Suprapubic skin (tissue), 4 donors: ENCODE results near the gene SCT. TPM values are rescaled to one million over a fixed set of nuclear protein-coding genes. Genes with fewer than 3 reads are reported as not detected.
"Not testable (repeated sequence)": the region's sequence is repeated elsewhere in the genome, so short reads cannot be mapped to it uniquely, and the experiment has no call there.

ENCODE experiments used
- DNase-seq, 2 donors: peaks; one replicate each; pipeline ENCODE4 v3.0.0-alpha.2; 2019; ENCODE audit warnings: low spot score in 2 of 2
- H3K27ac ChIP-seq: fragments of 200-600 bp; sonication (generic); one replicate; pipeline ENCODE4 v1.5.1; 2019
- H3K27me3 ChIP-seq: fragments of 200-600 bp; sonication (generic); one replicate; pipeline ENCODE4 v1.5.1; 2019
- H3K36me3 ChIP-seq: fragments of 200-600 bp; sonication (generic); one replicate; pipeline ENCODE4 v1.5.1; 2019
- H3K4me1 ChIP-seq: fragments of 200-600 bp; sonication (generic); one replicate; pipeline ENCODE4 v1.5.1; 2019
- H3K4me3 ChIP-seq: fragments of 200-600 bp; sonication (generic); one replicate; pipeline ENCODE4 v1.5.1; 2019; ENCODE audit warnings: mild to moderate bottlenecking
- H3K9me3 ChIP-seq: fragments of 200-600 bp; sonication (generic); one replicate; pipeline ENCODE4 v1.5.1; 2019
- EP300 ChIP-seq: sonication (generic); formaldehyde crosslinking; IDR thresholded peaks from one replicate; pipeline ENCODE4 v1.6.1; 2017; ENCODE audit warnings: antibody characterized with exemption
- POLR2A ChIP-seq, 2 donors: fragments of 450-650 bp; IDR thresholded peaks; one replicate each; pipeline ENCODE4 v1.6.1; 2017; ENCODE audit warnings: antibody characterized with exemption in 2 of 2, mild to moderate bottlenecking in 2 of 2, moderate library complexity in 2 of 2
- POLR2AphosphoS5 ChIP-seq, 3 donors: sonication (generic); formaldehyde crosslinking; IDR thresholded peaks; one replicate each; pipeline ENCODE4 v1.6.1; 2017; ENCODE audit warnings: antibody characterized with exemption in 3 of 3
- WGBS: methylation state at CpG from one replicate; pipeline ENCODE4 v1.1.5; 2018; 5-methylcytosine and 5-hydroxymethylcytosine counted together
- total RNA-seq, 4 donors: library from RNA; depleted of rRNA; stranded (reverse); fragments of >200 nt; gene quantifications; one replicate each; pipeline ENCODE4 v1.1.0, GENCODE V29; 2016
- TF ChIP-seq, protein P1 (sequence below), 2 donors: fragments of 200-600 bp in 1 of 2; fragments of 450-650 bp in 1 of 2; sonication (generic) in 1 of 2; IDR thresholded peaks; one replicate each; pipeline ENCODE4 v1.5.1; 2016 to 2019; ENCODE audit warnings: antibody characterized with exemption in 2 of 2, mild to moderate bottlenecking in 1 of 2, moderate library complexity in 1 of 2

Gene SCT
- total RNA-seq, 4 donors from 2014 or later, result not detected

DNA sequence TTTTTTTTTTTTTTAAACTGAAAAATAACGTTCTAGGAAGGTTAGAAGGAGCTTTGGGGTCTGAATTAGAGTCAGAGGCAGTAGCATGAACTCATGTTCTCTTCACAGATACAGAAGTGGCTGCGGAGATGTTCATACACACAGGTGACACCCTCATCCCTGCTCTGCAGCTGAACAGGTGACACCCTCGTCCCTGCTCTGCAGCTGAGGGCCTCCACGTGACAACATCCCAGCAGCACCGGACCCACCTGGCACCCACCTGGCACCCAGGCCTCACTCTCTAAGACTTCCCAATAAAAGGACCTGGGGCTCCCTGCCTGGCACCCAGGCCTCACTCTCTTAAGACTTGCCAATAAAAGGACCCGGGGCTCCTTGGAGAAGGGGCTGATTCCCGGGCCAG is 29.9 kb upstream of the SCT start:
- H3K27me3 ChIP-seq, result no peaks in the 10 kb centered on the region
- H3K27ac ChIP-seq, result no peak overlapping the region
- 88% methylated on average over 7 of the region's 7 CpGs for WGBS
- peaks cover 11% of the 10 kb centered on the region for H3K4me1 ChIP-seq
- TF ChIP-seq POLR2AphosphoS5 (IDR thresholded peaks at IDR 0.05), result no peak
- H3K36me3 ChIP-seq, result peaks cover 43% of the 10 kb centered on the region
- DNase-seq, result no peak
- no peak overlapping the region for H3K4me3 ChIP-seq
- H3K9me3 ChIP-seq, result no peaks in the 10 kb centered on the region

DNA sequence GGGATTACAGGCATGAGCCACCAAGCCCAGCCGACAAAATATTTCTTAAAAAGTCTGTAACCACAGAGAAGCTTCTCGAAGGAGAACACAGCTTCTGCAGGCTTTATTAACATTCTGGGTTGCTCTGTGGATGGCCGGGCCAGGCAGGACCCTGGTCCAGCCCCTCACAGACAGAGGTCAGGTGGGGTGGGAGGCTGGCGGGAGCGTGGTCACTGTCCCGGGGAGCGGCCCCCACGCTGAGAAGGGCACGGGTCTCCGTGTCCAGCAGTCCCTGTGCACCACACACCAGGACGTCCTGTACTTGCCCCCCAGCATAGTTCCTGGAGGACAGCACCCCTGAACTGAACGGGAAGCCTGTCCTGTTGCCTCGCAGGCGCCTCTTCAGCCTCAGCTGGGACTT is 29.4 kb upstream of the SCT start:
- TF ChIP-seq EP300, result no peak
- no peak for TF ChIP-seq POLR2AphosphoS5 (IDR thresholded peaks at IDR 0.05)
- TF ChIP-seq, protein P1, sequence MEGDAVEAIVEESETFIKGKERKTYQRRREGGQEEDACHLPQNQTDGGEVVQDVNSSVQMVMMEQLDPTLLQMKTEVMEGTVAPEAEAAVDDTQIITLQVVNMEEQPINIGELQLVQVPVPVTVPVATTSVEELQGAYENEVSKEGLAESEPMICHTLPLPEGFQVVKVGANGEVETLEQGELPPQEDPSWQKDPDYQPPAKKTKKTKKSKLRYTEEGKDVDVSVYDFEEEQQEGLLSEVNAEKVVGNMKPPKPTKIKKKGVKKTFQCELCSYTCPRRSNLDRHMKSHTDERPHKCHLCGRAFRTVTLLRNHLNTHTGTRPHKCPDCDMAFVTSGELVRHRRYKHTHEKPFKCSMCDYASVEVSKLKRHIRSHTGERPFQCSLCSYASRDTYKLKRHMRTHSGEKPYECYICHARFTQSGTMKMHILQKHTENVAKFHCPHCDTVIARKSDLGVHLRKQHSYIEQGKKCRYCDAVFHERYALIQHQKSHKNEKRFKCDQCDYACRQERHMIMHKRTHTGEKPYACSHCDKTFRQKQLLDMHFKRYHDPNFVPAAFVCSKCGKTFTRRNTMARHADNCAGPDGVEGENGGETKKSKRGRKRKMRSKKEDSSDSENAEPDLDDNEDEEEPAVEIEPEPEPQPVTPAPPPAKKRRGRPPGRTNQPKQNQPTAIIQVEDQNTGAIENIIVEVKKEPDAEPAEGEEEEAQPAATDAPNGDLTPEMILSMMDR (IDR thresholded peaks at IDR 0.05), result no peak
- no peak for TF ChIP-seq POLR2A (IDR thresholded peaks at IDR 0.05)
- no peaks in the 10 kb centered on the region for H3K27me3 ChIP-seq
- no peak overlapping the region for H3K4me3 ChIP-seq
- H3K27ac ChIP-seq, result no peak overlapping the region
- 94% methylated on average over 13 of the region's 14 CpGs for WGBS
- DNase-seq, result no peak
- peaks cover 11% of the 10 kb centered on the region for H3K4me1 ChIP-seq
- no peaks in the 10 kb centered on the region for H3K9me3 ChIP-seq
- H3K36me3 ChIP-seq, result peaks cover 41% of the 10 kb centered on the region

DNA sequence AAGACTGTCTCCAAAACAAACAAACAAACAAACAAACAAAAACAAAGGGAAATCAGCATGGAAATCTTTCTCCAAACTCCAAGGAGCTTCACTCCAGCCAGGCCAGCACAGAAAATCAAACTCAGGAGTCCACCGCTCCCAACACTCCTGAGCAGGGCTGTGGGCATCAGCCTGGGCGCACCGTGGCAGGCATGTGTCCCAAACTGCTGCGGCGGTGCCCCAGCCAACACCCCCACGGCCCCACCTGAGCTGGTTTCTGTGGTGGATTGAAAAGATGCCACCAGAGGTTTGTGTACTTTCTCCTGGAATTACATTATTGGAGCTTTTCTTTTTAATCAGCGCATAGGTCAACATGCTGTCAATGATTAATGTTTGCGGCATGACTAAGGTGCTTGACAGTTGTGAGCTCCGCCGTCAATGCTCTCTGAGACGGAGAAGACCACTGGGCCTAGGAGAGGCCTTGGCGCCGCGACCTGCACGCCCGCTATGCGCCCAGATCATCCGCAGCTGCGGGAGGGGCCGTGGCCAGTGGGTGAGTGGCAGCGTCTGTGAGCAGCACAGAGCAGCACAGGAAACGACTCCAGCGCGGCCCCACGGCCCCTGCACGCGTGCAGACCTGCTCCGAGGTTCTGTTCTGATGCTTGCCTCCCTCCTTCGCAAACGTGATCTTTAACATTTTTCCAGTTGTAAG is 28.2 kb upstream of the SCT start:
- TF ChIP-seq POLR2A (IDR thresholded peaks at IDR 0.05) (no peak), POLR2AphosphoS5 (IDR thresholded peaks at IDR 0.05) (no peak), EP300 (no peak)
- TF ChIP-seq, protein P1 (IDR thresholded peaks at IDR 0.05), result no peak
- H3K36me3 ChIP-seq, result peaks cover 44% of the 10 kb centered on the region
- H3K27ac ChIP-seq, result no peak overlapping the region
- no peaks in the 10 kb centered on the region for H3K27me3 ChIP-seq
- H3K4me3 ChIP-seq, result no peak overlapping the region
- no peaks in the 10 kb centered on the region for H3K9me3 ChIP-seq
- DNase-seq, result no peak
- 91% methylated on average over 30 of the region's 30 CpGs for WGBS
- peaks cover 11% of the 10 kb centered on the region for H3K4me1 ChIP-seq

GRCh38 chr11:654444-654843 is 27.5 kb upstream of the SCT start:
- H3K9me3 ChIP-seq, H3K27ac ChIP-seq, DNase-seq, H3K4me3 ChIP-seq, H3K27me3 ChIP-seq: not testable (repeated sequence)
- 90% methylated on average over 12 of the region's 12 CpGs for WGBS
- H3K4me1 ChIP-seq, result peaks cover 11% of the 10 kb centered on the region
- peaks cover 41% of the 10 kb centered on the region for H3K36me3 ChIP-seq

- WGBS, result 88% methylated on average over 15 of the region's 15 CpGs
- H3K36me3 ChIP-seq, result peaks cover 36% of the 10 kb centered on the region
- TF ChIP-seq, protein P1 (IDR thresholded peaks at IDR 0.05), result no peak
- TF ChIP-seq POLR2AphosphoS5 (IDR thresholded peaks at IDR 0.05) (no peak), POLR2A (IDR thresholded peaks at IDR 0.05) (no peak), EP300 (no peak)
- no peaks in the 10 kb centered on the region for H3K27me3 ChIP-seq
- no peak overlapping the region for H3K27ac ChIP-seq
- no peak overlapping the region for H3K4me3 ChIP-seq
- no peak for DNase-seq
- no peaks in the 10 kb centered on the region for H3K9me3 ChIP-seq
- H3K4me1 ChIP-seq, result peaks cover 9% of the 10 kb centered on the region
These were observed 26.9 kb upstream of the SCT start for GRCh38 chr11:653837-654236.

- DNase-seq, H3K27me3 ChIP-seq, H3K4me1 ChIP-seq, H3K4me3 ChIP-seq, H3K27ac ChIP-seq, H3K9me3 ChIP-seq: not testable (repeated sequence)
- H3K36me3 ChIP-seq, result peaks cover 36% of the 10 kb centered on the region
- WGBS, result 94% methylated on average over 14 of the region's 14 CpGs
These were observed 26.2 kb upstream of the SCT start for GRCh38 chr11:653136-653535.

GRCh38 chr11:650482-650881 is 23.5 kb upstream of the SCT start:
- H3K9me3 ChIP-seq, result no peaks in the 10 kb centered on the region
- 92% methylated on average over 10 of the region's 10 CpGs for WGBS
- no peaks in the 10 kb centered on the region for H3K4me1 ChIP-seq
- peaks cover 37% of the 10 kb centered on the region for H3K36me3 ChIP-seq
- H3K4me3 ChIP-seq, result no peak overlapping the region
- DNase-seq, result no peak
- H3K27me3 ChIP-seq, result no peaks in the 10 kb centered on the region
- no peak for TF ChIP-seq EP300
- TF ChIP-seq POLR2A (IDR thresholded peaks at IDR 0.05), result no peak
- no peak for TF ChIP-seq POLR2AphosphoS5 (IDR thresholded peaks at IDR 0.05)
- TF ChIP-seq, protein P1 (IDR thresholded peaks at IDR 0.05), result no peak
- no peak overlapping the region for H3K27ac ChIP-seq

DNA sequence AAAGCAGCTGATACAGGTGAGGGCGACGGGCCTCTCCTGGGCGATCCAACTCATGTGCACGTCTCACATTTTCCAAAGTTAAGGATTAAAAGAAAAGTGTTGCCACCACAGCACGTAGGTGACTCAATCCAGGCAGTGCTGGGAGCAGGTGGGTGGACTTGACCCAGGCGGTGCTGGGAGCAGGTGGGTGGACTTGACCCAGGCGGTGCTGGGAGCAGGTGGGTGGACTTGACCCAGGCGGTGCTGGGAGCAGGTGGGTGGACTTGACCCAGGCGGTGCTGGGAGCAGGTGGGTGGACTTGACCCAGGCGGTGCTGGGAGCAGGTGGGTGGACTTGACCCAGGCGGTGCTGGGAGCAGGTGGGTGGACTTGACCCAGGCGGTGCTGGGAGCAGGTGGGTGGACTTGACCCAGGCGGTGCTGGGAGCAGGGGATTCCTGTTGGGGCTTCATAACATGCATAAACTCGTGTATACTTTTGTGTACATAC is 20.7 kb upstream of the SCT start:
- H3K9me3 ChIP-seq, H3K4me3 ChIP-seq, H3K27ac ChIP-seq, H3K4me1 ChIP-seq, H3K27me3 ChIP-seq, DNase-seq: not testable (repeated sequence)
- WGBS, result 86% methylated on average over 10 of the region's 14 CpGs
- peaks cover 34% of the 10 kb centered on the region for H3K36me3 ChIP-seq
